GM19351 (cell line): ENCODE data around the gene TFPI2.
"Not testable (repeated sequence)": the region's sequence is repeated elsewhere in the genome, so short reads cannot be mapped to it uniquely, and the experiment has no call there.

ENCODE experiments used
- ATAC-seq: cut with Tn5 transposase; IDR thresholded peaks from one replicate; pipeline ENCODE4 v1.9.1; 2021; ENCODE audit warnings: mild to moderate bottlenecking, moderate library complexity; ENCODE audit not compliant: unreplicated experiment

The TFPI2 gene, protein sequence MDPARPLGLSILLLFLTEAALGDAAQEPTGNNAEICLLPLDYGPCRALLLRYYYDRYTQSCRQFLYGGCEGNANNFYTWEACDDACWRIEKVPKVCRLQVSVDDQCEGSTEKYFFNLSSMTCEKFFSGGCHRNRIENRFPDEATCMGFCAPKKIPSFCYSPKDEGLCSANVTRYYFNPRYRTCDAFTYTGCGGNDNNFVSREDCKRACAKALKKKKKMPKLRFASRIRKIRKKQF

DNA sequence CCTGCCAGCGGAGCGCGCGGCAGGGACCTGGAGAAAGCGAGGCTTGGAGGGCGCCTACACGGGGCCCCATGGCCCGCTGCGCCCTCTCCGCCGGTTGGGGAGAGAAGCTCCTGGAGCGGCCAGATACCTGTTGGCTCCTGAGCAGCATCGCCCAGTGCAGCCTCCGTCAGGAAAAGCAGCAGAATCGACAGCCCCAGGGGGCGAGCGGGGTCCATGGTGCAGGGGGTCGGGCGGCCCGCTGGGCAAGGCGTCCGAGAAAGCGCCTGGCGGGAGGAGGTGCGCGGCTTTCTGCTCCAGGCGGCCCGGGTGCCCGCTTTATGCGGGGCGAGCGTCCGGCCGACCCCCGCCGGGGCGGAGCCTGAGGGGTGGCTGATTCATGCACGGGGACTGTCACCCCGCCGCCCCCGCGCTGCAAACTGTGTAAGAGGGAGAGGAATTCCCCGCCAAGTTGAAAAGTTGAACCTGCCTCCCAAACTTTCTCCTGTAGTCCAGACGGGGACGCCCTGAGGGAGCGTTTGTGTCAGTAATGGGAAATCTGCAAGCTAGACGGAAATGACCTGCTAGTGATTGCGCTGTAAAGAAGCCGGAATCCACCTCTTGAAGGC is at the start of gene TFPI2:
TSS of gene TFPI2 (minus strand) at position 290 of the 605 bp plus-strand sequence. CDS start at position 215, 75 bp downstream.
- ATAC-seq: peak; percentile 58

DNA sequence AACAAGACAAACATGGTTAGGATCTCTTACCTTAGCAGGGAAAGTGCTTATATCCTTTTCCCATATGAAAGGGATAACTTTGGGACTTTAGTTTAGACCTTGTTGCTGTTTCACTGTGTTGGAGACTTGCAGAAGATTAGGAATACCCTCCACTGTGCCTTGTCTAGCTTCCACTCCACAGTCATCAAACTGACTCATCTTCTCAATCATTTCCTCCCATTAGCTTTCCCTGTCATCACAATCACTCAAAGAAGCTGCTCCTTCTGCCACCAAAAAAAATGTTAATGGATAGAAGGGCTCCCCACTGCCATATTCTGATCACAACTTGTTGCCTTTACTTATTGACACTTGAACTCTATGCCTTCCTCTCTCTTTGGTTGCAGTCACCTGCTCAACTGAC is 47.7 kb upstream of the TFPI2 start:
- no peak for ATAC-seq

DNA sequence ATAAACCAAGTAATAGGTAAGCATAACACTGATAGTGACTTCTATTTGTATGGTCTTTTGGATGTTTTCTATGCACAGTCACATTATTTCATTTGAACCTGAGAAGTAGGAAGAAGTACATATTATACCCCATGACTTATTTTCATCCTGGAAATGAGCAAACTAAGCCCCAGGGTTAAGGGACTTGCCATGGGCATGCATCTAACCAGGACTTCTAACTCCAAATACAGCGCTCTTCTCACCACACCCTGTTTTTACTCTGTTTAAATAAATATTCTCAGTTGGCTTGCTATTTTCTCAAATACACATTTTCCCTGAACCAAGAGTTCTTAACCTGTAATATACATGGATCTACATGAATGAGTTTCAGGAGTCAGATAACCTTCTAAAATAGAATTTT is 47.3 kb upstream of the TFPI2 start:
- no peak for ATAC-seq

DNA sequence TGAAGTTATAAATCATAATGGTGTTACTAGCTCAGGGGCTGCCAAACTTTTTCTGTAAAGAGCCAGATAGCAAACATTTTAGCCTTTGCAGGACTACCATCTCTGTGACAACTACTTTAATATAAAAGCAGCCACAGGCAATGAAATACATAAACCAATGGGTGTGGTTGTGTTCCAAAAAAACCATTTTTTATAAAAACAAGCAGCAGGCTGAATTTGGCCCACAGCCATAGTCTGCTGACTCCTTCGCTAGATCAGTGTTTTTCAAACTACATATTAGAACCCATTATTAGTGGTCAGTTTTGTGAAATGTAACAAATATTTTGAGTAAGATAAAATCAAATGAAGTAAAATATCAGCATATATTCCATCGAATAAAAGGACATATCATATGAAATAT is 44.5 kb upstream of the TFPI2 start:
- ATAC-seq: no peak

DNA sequence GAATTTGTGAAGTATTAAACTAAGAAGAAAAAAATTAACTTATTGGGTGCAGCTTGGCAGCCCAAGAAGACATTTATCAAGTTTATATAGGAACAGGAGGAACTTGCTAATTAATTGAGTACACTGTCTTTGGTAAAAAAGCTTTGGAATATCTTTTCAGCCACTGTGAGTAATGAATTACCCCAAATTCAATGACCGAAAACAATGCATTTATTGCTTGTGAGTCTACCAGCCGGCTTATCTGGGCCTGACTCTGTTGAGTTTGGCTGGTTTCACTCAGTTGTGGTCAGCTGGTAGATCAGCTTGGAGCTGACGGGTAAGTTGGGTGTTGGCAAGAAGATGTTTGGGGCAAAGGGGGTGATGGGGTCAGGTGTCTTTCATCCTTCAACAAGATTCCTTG is 42.6 kb upstream of the TFPI2 start:
- no peak for ATAC-seq

DNA sequence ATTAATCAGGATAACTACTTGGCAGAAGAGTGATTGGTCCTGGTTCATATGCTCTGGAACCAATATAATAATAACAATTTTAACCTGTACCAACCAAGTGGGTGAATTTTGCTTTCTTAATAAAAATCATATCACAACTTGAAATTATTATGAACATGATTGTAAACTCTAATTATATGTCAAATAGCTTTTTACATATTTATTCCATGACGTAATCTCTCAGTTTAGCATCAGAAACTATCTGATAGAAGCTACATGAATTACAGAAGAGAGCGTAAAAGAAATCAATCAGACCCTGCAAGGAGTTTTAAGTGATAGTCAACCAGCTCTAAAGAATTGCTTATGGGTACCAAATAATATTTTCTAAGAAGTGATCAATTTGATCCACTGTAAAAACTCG is 41.1 kb upstream of the TFPI2 start:
- no peak for ATAC-seq

DNA sequence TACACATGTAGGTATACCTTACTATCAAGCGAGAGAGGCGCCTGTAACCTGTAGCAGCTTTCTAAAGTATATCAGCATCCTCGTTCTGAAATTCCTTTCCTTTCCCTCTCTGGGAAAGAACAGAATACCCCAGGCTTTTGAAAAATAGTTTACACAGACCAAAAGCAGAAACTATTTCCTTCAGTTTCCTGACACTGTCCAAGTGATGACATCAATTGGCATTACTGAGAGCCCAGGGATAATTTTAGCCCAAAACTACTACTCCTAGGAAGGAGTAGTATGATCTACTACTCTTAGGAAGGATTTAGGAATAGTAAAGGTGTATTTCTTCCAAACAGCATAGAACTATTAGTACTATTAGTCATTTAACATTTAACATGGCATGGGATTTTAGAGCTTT is 37.0 kb upstream of the TFPI2 start:
- no peak for ATAC-seq

DNA sequence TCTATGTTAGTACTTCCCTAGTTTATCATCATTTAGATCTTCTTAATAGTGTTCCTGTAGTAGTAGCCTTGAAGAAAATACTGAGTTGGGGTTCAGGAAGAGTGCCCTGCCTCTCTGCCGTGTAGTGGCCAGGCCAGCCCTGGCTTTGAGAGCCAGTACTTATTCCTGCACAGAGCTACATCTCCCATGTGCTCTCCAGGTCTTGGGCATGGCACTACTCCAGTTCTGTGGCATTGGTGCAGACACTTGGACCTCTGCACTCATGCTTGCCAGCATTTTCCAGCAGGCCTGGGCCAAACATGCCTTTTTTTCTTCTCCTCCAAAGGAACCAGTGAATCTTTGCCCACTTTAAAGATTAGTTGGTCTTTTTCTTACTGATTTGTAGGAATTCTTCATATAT is 36.2 kb upstream of the TFPI2 start:
- ATAC-seq: no peak

DNA sequence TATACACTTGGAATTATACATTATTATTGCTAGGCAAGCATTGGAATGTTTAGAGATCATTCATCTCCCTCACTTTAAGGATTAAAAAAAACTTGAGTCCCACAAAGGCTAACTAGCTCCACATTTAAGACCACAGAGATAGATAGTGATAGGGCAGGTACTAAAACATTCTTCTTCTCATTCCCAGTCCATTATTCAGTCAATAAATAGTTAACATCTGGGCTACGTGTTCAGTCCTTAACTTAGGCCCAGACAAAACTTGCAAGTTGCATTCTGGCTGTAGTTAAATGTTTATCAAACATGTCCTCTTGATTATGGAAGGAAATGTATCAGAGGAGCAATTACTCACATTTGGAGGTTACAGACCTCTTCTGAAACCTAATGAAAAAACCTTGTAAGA is 33.4 kb upstream of the TFPI2 start:
- no peak for ATAC-seq

DNA sequence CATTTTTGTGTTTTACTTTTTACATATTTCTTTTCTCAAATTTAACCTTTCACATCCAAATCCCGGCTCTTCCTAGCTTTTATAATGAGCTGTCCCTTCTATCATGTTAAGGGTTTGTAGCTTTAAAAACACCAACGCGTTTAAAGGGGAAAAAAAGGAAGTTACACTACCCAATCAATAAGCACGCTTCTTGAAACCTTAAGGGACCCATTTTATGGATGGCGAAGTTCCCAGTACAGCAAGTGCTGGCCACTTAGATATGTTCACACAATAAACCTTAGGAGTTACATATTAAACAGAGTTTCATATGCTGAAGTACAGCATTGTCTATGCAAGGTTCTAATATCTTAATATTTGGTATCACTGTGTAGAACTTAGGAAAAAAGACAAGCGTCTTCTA is 32.7 kb upstream of the TFPI2 start:
- no peak for ATAC-seq

DNA sequence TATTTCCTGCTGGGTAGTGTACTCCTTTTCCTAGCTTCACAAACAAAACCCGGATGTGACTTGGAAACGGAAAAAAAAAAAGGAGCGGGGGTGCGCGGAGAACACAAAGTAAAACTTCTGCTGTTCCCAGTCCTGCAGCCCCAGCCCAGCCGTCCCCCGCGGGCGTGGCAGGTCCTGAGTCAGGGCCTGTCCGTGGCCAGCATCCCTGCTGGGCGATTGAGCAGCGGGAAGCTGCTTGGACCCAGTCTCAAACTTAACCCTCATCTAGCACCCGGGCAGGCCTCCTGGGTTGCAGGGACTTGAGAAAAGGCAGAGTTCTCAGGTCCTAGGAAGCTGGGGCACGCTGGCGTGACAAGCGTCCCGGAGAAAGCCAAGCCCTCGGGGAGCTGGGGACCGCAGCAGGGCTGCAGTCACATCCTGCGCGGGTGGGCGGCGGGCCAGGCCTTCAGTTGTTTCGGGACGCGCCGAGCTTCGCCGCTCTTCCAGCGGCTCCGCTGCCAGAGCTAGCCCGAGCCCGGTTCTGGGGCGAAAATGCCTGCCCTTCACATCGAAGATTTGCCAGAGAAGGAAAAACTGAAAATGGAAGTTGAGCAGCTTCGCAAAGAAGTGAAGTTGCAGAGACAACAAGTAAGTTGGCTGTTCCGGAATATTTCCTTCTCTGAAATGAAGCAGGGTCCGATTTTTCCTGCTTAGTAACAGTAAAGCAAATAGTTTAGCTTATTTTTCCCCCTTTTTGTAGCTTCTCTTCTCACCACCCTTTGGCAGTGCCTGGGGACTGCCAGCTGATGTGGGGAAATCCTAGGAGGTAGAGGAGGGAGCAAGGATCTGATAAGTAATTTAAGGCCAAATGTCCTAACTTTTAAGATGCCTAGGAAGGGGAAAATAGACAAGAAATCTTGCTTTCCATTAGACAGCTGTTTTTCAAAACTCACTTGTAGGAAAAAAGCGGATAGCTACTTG is 31.3 kb upstream of the TFPI2 start, which contains the start of gene GNG11:
TSS of gene GNG11 (plus strand) at position 129 of the 960 bp plus-strand sequence. CDS start at position 532, 403 bp downstream.
- ATAC-seq: peak; percentile 93

DNA sequence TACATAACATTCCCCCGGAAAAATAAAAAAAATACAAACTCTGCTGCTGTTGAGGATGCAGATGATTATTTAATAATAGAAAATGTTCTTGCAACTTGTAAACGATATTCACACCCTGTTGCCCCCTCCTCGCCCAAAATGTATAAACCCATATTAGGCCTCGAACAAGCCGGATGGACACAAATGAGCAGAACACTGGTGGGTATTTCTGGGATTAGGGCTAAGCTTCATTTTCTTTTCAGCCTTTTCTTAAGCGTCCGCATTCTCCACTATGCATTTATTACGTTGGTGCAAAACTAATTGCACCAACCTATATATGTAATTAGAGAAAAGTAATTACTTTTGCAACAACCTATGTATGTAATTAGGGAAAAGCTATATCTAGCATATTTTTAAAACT is 30.6 kb upstream of the TFPI2 start:
- no peak for ATAC-seq

DNA sequence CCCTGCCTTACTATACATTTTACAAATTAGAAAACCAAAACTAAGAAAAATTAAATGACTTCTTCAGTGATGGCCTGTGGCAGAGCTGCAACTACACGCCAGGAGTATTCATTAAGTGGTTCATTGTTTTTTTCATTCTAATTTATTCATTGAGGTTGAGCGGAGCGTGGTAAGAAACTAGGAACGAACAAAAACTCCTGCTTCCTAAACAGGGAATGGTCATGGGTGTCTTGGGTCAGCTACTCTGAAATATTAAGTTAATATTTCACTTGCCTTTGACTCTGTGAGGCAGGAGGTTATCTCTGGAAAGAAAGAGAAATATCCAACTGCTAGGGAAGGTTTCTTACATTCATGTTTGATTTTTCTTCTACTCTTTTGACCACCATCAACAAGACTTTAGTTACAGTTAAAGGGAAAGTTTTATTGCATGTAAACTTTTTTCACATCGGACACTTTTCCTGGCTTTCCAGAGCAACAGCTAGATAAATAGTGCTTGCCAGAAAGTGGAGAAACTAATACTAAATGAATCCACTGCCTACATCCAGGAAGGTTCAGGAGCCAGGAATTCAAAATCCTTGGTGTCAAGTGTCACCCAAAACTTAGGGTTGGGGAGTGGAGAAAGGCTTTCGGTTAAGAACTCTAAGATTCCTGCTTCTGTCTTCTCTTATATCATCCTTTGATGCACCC is 30.1 kb upstream of the TFPI2 start:
- no peak for ATAC-seq

DNA sequence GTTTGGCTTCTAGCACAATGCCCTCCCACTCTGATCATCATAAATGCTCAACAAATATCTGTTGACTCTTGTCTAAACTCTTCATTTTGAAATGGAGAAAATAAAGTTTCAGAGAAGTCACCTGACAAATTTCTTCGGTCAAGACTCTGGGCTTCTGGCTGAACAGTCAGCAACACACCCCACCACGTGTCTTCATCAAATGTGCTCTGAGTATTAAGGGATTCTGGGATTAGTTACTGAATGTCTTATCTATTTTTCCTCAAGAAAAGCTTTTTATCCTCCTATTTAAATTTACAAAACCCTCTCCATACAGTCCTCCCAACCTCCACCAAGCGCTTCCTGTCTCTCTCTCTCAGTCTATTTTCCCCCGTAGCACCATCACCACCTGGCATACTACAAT is 25.8 kb upstream of the TFPI2 start:
- ATAC-seq: peak; percentile 16

DNA sequence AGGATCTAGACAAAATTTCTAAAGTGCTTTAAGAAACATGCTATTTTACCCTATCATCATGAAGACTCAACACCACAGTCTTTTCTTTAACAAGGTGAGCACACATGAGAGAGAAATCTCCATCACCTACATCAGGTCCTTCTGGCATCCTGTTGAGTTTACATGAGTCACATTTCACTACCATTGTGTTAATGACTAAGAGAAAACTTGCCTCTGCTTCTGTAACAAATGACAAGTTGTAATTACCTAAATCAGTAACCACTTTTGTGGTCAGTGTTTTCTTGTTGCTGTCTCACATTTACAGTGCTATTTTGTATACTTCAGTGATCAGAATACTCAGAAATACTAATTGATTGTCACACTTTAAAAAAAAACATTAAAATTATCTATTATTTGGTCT is 25.3 kb upstream of the TFPI2 start:
- ATAC-seq: peak; percentile 62

DNA sequence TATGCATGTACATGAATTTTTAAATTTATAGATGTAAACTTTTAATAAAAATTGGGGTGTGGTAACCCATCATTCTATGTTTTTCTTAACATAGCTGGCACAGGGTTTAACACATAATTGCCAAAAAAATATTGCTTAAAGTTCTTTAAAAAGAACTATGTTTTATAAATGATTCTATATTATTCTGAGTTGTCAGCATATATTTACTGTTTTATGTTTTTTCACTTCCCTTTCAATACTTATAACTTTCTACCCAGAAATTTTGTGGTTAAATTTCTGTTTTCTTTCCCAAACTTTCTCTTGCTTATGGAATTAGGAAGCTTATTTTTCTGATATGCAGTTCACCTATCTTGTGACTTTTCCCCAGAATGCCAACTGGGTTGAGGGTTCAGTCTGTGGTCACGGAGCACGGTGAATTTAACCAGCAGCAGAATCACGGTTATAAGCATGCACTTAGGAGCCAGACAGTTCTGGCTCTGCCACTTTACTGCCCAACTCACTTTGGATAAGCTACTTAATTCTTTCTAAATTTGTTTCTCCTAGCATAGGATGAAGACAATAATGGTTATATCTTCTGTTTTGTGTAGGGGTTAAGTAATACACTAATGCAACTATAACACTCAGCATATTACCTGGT is 24.8 kb upstream of the TFPI2 start:
- ATAC-seq: not testable (repeated sequence)

DNA sequence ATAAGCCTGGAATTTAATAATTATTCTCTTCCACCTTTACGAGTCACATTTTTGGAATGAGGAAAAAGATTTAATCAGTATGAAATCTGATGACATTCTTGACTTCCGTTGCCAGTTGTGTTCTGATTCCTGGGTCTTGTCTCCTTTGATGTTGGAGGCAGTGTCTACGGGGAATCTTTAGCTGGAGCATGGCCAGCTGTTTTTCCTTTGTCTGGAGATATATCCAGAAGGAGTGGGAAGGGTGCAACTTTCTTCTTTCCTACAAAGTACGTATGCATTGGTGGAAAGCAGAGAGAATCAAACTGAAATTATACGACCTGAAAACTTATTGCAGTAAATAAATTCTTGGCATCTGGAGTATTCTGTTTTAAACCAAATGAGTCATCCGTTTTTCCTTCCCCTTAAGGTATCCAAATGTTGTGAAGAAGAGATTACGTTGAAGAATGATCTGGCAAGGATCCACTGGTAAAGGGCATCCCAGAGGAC is 24.1 kb upstream of the TFPI2 start:
- no peak for ATAC-seq

DNA sequence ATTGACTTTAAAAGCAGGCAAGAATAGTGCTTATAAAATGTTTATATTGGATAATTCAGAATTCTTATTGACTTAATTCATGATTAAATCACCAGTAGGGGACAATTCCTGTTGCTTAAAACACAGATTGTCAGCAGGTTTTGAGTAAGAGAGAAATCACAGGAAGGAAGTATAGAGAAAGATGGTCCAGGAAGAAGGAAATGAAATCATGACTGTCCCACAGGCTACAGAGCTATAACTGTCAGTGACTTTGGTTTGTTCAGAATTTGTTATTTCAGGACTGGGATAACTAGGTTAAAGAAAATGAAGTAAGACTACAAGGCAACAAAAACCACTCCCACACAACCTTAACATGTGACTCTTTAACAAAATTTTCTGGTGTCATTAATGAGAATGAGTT is 22.6 kb upstream of the TFPI2 start:
- no peak for ATAC-seq

DNA sequence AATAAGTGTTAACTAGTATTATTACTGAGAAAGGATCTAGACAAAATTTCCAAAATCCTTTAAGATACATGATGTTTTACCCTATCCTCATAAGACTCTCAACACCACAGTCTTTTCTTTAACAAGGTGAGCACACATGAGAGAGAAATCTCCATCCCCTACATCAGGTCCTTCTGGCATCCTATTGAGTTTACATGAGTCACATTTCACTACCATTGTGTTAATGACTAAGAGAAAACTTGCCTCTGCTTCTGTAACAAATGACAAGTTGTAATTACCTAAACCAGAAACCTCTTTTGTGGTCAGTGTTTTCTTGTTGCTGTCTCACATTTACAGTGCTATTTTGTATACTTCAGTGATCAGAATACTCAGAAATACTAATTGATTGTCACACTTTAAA is 21.1 kb upstream of the TFPI2 start:
- peak; percentile 77 for ATAC-seq

DNA sequence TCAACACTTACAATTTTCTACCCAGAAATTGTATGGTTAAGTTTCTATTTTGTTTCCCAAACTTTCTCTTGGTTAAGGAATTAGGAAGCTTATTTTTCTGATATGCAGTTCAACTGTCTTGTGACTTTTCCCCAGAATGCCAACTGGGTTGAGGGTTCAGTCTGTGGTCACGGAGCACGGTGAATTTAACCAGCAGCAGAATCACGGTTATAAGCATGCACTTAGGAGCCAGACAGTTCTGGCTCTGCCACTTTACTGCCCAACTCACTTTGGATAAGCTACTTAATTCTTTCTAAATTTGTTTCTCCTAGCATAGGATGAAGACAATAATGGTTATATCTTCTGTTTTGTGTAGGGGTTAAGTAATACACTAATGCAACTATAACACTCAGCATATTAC is 20.7 kb upstream of the TFPI2 start:
- not testable (repeated sequence) for ATAC-seq
